Measurements from ENCODE around the gene SERINC2. TPM values are rescaled to one million over a fixed set of nuclear protein-coding genes. Genes with fewer than 3 reads are reported as not detected.
"Not testable (repeated sequence)": the region's sequence is repeated elsewhere in the genome, so short reads cannot be mapped to it uniquely, and the experiment has no call there.

SERINC2 gene
- total RNA-seq, 1 donor from 2014 or later: 23.2 TPM

- Histone ChIP-seq H3K4me3 (ENCODE audit: low read depth, low read length) (no peak overlapping the region), H3K27me3 (ENCODE audit: control insufficient read depth, insufficient read depth, low read length) (no peaks in the 10 kb centered on the region), H3K36me3 (ENCODE audit: control insufficient read depth, insufficient read depth, low read length) (peaks cover 56% of the 10 kb centered on the region)
- DNase-seq (ENCODE audit: low read depth) (no peak), FAIRE-seq (no peak)
- no peak for TF ChIP-seq CTCF (IDR thresholded peaks at IDR 0.05; ENCODE audit: insufficient read depth, low read length, severe bottlenecking)
Measured at GRCh38 chr1:31428436-31429221, 15.6 kb downstream of the SERINC2 start.

- Histone ChIP-seq H3K36me3 (ENCODE audit: control insufficient read depth, insufficient read depth, low read length) (peaks cover 50% of the 10 kb centered on the region), H3K4me3 (ENCODE audit: low read depth, low read length) (no peak overlapping the region), H3K27me3 (ENCODE audit: control insufficient read depth, insufficient read depth, low read length) (no peaks in the 10 kb centered on the region)
- FAIRE-seq: no peak
- DNase-seq (ENCODE audit: low read depth): no peak
- no peak for TF ChIP-seq CTCF (IDR thresholded peaks at IDR 0.05; ENCODE audit: insufficient read depth, low read length, severe bottlenecking)
Measured at GRCh38 chr1:31429583-31429982, 16.6 kb downstream of the SERINC2 start.

- not testable (repeated sequence) for H3K27me3 ChIP-seq (ENCODE audit: control insufficient read depth, insufficient read depth, low read length); DNase-seq (ENCODE audit: low read depth); H3K4me3 ChIP-seq (ENCODE audit: low read depth, low read length)
- peaks cover 36% of the 10 kb centered on the region for H3K36me3 ChIP-seq (ENCODE audit: control insufficient read depth, insufficient read depth, low read length)
- peak; percentile 100 for FAIRE-seq
Measured at GRCh38 chr1:31431351-31432257, 18.6 kb downstream of the SERINC2 start.

GRCh38 chr1:31432592-31433395, 19.8 kb downstream of the SERINC2 start:
- TF ChIP-seq CTCF (IDR thresholded peaks at IDR 0.05; ENCODE audit: insufficient read depth, low read length, severe bottlenecking): no peak
- Histone ChIP-seq H3K36me3 (ENCODE audit: control insufficient read depth, insufficient read depth, low read length) (peaks cover 26% of the 10 kb centered on the region), H3K4me3 (ENCODE audit: low read depth, low read length) (no peak overlapping the region), H3K27me3 (ENCODE audit: control insufficient read depth, insufficient read depth, low read length) (no peaks in the 10 kb centered on the region)
- DNase-seq (ENCODE audit: low read depth) (no peak), FAIRE-seq (no peak)

- no peak for TF ChIP-seq CTCF (IDR thresholded peaks at IDR 0.05; ENCODE audit: insufficient read depth, low read length, severe bottlenecking)
- DNase-seq (ENCODE audit: low read depth): no peak
- peaks cover 23% of the 10 kb centered on the region for H3K36me3 ChIP-seq (ENCODE audit: control insufficient read depth, insufficient read depth, low read length)
- no peak for FAIRE-seq
- no peaks in the 10 kb centered on the region for H3K27me3 ChIP-seq (ENCODE audit: control insufficient read depth, insufficient read depth, low read length)
- no peak overlapping the region for H3K4me3 ChIP-seq (ENCODE audit: low read depth, low read length)
Measured at GRCh38 chr1:31433396-31433930, 20.4 kb downstream of the SERINC2 start.

Data from bronchial epithelial cell (primary cell).